Activated CD4-positive, CD25-positive, alpha-beta regulatory T cell treated with anti-CD3 and anti-CD28 coated beads, Interleukin-2, amount 50 U/mL, for 24 hours (primary cell): Measurements from ENCODE around the gene FANCC.

Experiments
- ATAC-seq, 2 donors: fragments of 150-1000 bp; cut with Tn5 transposase; one replicate each; pipeline ENCODE4 v1.10.0; 2021; ENCODE audit warnings: mild to moderate bottlenecking in 1 of 2, moderate library complexity in 1 of 2

The FANCC gene

DNA sequence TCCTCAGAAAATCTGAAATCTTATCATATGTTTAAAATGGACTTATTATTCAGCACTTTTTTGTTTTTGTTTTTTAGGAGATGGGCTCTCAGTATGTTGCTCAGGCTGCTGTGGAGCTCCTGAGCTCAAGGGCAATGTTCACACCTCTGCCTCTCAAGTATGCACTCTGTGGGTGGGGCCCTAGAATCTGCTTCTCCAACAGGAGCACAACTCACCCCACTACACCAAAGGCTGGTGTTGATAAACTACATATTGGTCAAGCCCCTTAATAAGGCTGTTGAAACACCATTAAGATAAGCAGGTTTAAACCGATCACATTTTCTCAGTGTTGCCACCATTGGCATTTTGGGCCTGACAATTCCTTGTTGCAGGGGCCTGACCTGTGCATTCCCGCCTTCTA is 131.6 kb downstream of the FANCC start:
- ATAC-seq = no peak

DNA sequence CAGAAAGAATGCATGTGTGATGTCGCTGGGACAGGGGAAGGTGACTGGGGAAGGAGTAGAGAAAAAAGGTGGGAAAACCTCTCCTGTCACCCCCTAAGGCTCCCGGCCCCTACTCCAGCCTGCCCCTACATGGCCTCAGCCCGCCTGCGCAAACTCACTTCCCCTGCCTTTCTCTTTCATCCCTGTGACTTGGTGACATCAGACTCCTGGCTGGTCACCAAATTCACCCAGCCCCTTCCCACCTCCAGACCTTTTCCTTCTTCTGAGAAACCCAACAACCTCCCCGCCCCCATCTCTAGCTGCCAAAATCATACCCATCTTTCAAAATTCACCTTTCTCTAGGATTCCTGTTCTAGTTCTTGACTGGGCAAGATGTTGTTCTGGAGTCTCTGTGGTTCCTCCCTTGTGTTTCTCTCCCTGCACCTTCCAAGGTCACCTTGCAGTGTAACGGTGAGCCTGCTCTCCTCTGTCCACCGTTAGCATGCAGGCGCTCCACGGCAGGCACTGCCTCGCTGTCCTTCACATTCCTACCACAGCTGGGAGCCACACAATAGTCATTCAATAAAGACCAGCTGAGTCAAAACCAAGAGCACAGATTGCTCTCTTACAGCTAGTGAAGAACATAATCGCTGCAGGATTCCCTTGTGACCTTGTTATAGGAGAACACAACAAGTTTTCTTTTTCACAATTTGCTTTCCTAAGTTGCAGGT is 134.5 kb downstream of the FANCC start:
- ATAC-seq = no peak

DNA sequence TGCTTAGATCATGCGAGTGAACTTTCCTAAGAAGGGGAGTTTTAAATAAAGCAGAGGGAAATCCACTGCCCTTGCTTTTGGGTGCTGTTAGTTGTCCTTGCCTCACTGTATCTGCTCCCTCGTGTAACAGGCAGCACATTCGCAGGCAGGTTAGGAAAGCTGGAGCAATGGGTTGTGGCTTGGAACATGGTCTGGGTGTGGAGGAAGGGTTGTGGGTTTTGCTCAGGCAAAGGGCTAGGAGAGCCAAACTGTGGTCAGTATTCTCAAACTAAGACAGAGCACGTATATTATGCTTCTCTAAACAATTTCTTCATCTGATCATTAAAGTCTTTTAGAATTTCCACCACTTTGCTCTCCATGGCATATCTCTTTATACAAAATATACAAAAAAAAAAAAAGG is 135.7 kb downstream of the FANCC start:
- no peak for ATAC-seq

DNA sequence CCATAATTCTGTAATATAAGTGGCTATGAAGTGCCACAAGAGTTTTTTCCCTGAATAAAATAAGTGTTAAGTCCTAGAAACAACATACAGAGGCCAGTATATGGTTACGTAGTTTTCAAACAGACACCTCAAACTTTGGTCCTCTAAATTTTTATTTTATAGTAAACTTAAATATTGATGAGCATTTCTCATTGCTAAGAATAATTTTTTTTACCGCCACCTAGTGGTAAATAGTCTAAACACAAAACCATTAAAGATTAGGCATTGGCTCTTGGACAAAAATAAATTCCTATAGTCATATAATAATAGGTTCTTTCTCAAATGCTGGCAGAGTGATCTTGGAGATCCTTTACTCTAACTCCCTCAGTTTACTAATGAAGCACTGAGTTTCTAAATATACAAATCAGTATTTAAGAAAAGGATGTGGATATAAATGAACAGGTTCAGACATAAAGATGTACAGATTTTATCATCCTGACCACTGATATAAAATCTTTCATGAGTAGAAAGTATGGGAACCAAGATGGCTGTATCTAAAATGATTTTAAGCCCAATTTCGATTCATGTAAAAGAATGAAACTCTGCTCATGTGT is 136.2 kb downstream of the FANCC start:
- no peak for ATAC-seq

DNA sequence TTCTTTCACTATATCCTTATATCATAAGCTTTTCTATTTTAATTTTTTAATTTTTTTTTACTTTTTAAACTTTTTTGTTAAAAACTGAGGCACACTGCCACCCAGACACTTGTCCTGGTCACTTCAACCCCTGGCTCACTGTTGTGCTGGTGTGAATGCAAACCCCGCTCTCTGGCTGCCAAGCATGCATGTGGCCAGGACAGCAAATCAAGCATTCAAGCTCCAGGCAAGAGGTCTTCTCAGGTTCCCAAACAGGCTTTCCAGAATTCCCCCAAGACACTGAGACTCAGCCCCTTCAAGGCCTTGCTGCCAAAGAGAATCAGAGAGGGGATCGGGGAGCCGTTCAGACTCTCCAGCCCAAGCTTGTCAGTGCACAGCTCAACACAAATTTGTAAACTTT is 139.9 kb downstream of the FANCC start:
- no peak for ATAC-seq

DNA sequence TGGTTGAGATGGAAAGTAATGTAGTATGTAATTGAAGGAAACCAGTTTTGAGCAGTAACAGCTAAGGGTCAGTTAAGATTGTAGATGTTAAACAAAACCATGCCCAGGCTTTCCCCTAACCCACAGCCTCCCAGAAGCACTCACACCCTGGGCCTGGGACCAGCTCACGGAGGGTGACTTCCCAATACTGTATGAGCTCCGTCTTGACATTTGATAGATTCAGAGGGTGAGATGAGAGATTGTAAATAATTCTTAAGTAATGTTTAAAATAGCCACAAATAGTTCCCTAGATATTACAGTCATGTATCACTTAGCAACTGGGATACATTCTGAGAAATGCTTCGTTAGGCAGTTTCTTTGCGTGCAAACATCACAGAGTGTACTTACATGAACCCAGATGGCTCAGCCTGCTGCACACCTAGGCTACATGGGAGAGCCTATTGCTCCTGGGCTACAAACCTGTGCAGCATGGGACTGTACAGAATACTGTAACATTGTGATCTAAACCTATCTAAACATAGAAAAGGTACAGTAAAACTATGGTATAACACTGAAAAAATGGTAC is 140.7 kb downstream of the FANCC start:
- no peak for ATAC-seq

DNA sequence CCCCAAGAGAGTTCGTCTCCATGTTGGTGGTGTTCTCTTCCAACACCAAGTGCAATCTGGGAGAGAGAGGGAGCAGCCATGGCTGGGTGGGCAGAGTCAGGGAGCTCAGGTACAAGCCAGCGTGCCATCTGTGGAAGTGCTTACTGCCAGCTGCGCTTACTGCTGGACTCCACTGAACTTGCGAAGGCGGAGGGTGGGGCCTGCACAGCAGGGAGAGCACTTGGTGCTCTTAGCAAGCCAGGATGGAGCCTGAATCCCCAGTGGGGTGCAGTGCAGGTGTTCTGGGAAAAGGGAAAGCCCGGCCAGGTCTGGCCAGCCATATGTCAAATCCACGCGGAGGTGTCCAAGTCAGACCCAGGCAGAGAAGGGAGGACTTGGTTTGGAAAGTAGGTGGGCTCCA is 142.0 kb downstream of the FANCC start:
- no peak for ATAC-seq

DNA sequence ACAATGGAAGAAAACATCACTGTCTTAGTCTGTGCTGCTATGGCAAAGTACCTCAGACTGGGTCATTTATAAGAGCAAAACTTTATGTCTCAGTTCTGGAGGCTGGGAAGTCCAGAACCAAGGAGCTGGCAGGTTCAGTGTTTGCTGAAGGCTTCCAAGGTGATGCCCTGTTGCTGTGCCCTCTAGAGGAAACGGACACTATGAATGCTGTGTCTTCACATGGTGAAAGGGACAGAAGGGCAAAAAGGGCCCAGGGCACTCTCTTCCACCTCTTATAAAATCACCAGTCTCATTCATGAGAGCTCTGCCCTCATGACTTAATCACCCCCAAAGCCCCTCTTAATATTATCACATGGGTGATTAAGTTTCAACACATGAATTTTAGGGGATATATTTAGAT is 143.5 kb downstream of the FANCC start:
- ATAC-seq = no peak

DNA sequence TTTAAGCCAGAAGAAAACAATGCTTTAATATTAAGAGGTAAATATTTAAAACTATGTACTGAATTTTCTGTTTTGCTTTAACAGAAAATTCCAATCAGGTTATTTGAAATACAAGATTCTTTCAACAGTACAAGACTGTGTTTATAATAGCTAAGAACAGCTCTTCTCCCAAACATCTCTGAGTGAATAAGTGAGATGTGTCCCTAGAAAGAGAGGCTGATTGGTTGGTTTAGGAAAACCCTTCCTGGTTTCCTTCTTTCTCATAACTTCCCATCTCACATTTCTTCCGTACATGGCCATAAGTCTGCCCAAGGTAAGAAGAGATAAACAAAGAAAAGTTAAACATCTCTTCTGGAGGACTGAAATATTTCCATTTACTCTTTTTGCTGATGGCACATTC is 145.9 kb downstream of the FANCC start:
- ATAC-seq = no peak

DNA sequence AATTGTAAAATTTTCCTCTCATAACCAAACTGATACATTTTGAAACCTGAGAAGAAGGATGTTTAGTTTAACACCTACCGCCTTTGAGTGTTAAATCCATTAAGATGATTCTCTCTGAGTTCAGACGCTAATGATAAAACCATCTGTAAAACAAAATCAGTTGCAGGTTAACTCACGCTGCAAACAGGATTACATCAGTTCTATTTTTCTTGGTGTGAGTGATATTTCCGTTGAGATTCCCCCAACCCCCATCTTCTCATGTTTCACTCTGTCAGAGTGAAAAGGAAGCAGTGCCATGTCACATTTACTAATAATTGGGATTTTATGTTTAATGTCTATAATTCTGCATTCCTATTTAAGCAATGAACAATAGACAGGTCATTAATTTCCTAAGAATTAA is 146.5 kb downstream of the FANCC start:
- ATAC-seq = peak; percentile 68 to 82

DNA sequence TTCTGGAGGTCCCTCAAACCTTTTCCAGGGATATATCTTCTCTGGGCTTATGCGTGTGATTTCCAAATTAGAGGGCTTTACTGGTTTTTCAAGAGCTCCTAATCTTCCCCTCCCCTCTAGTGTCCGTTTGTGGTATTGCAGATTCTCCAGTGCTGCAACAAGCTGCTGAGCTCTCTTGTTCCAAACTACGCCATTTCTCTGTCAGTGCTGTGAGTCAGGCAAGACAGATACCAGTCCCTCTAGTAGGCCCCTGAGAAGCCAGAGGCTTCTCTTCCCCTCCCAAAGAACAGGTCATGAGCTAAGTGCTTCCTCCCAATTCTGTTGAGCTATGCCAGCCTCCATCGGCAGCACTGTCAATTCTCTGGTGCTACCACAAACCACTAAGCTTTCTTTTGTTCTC is 149.5 kb downstream of the FANCC start:
- peak; percentile 48 to 66 for ATAC-seq

DNA sequence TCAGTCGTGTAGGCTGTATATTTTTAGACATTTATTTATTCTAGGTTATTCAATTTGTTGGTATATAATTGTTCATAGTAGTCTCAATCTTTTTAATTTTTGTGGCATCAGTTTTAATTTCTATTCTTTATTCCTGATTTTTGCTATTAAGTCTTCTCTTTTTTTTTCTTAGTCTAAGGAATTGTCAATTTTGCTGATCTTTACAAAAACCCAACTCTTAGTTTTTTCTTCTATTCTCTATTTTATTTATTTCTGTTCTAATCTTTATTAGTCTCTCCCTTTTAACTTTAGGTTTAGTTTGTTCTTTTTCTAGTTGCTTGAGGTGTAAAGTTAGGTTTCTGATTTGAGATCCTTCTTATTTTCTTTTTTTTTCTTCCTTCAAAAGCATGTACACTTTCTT is 152.5 kb downstream of the FANCC start:
- ATAC-seq = no peak

DNA sequence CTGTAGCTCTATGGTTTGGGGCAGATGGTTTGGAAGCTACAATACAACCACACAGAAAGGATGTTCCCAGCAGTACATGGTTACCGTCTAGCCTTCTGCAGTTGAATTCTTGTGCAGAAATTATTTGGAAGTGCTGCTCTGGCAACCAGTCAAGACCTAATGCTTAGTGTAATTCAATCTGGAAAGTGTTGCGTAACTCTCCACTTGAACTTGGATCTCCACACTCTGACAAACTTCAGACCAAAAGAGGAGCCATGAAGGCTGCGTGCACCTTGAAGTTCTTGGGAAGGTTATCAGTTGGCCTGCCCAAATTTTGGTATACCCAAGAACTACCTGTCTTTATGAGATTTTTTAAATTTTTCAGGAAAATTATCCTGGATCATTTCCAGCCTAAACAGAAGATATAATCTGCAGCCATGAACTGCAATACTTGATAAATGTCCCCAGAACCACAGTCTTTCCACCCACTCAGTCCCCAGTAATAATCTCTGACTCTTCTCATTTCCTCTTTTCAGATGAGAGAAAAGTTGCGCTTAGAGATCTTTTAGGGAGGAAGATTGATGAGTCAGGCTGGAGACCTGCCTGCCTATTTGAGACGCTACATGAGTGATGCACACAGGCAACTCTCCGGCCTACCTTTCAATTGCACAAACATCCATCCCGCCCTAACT is 159.9 kb downstream of the FANCC start:
- ATAC-seq = no peak

DNA sequence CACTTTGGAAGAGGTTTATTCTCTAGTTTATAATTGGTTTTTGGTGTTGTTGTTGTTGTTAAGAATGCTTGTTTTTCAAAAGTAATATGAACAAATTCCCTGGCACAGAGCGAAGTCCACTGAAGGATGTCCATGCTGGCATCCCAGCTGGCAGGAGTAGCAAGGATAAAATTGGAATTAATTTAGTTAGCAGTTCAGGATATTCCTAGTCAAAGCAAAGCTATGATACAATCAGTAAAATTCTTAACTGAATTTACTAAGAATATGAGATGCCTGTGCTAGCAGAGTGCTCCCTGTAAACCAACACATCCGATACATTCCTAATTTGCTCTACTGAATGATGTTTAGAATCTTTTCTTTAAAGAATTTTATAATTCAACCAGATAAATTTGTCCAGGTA is 161.4 kb downstream of the FANCC start:
- no peak for ATAC-seq

DNA sequence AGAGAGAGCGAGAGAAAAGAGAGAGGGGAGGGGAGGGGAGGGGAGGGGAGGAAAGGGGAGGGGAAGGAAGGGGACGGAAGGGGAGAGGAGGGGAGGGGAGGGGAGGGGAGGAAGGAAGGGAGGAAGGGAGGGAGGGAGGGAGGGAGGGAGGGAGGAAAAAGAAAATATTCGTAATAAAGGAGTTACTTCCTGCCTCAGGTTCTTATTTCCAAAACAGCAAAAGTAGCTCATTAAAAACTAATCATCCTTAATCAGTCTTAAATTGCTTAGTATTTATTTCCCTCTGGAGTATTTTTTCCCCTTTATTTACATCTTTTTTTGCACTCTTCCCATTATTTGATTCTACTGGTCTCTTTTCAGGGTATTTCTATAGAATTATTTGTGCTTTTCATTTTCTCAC is 162.3 kb downstream of the FANCC start:
- ATAC-seq = no peak

DNA sequence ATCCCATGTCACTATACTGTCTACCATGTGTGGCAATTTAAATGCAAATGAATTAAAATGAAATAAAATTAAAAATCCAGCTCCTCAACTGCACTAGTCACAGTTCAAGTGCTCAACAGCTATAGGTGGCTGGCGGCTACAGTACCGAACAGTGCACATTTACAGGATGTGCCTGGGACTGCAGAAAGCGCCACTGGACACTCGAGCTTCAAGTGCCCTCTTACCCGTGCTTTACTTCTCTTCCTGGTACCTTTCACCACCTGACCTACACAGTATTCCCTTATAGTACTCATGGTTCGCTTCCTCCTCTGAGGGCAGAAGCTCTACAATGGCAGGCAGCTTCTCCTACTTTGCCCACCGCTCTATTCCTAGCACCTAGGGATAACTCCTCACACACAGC is 166.6 kb downstream of the FANCC start:
- ATAC-seq = no peak

DNA sequence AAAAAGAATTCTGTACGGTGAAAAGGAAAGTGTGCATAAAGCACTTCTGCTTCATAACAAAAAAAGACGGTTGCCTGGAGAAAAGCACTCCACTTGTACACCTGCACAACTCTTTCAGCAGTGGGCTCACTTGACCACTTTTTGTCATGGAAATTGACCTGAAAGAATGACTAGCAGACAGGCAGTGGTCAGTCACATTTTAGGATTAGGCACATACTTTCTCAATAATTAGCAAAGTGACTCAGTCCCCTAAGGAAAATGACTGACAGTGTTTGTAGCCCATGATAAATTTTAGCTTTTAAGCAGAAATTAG is 169.3 kb downstream of the FANCC start:
- ATAC-seq = no peak

DNA sequence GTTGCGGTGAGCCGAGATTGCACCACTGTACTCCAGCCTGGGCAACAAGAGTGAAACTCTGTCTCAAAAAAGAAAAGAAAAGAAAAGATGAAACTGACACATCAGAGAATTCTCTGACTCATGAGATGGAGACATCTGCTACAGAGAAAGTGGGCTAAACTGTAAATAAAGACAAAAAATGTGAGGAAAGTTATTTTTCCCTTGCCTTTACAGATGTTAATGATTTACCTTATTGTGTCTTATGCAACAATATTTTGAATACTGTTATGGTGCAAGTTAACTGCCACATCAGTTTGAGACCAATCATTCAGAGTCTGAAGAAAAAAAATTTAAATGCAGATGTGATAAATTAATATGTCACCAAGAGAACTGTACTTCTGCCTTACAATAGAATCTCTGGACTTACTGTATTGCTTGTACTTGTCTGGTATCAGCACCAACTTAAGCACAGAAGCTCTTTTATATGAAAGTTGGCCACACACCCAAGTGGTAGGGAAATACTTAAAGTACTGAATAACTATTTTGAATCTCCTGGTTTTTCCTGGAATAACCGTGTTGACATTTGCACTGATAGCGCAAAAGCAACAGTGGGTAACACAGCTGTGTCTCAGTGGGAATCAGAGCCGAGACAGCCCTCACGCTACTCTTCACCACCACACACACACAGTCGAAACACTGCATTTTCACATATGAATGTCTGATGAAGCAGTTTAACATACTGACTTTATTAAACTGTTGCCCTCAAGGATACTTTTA is 169.9 kb downstream of the FANCC start:
- no peak for ATAC-seq

DNA sequence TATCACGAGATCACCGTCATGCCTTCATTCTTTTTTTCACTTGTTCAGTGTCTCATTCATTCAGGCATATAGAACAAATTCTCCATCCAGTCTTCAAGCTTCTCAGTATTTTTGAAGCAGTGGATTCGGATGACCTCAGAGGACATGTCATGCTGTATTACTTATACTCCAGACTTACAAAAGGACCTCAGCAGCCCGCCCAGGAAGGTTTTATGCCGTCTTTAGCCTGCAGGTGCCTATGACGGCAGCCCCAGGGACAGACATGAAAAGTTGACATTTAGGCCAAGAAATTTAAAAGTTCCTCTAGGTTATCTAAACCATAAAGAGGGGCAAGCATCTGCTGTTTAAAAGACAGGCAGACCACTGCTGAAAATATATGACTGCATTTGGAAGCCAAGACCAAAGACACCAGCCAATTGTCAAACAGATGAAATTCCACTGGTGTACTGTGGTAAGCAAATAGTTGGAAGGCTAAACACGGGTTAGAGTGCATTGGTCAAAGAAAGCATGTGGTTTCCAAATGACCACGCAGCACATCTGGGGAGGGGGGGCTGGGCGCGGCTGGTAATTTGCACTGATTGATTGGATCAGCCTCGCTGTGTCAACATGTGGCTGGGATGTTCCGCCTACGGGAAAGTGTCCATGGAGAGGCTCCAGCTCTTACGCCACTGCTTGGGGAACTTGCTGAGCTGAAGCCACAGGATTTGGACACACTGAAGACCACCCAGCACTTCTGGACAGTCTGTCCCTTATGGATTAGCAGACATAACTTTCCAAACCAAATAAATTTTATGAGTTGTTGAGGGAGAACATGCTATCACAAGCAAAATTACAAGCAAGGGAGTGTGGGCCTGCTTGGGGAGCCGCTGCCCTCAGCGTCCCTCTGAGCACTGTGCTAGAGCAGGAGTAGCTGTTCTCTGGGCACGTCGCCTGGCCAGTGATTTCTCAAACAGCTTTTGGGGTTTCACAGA is 173.6 kb downstream of the FANCC start:
- ATAC-seq = no peak

DNA sequence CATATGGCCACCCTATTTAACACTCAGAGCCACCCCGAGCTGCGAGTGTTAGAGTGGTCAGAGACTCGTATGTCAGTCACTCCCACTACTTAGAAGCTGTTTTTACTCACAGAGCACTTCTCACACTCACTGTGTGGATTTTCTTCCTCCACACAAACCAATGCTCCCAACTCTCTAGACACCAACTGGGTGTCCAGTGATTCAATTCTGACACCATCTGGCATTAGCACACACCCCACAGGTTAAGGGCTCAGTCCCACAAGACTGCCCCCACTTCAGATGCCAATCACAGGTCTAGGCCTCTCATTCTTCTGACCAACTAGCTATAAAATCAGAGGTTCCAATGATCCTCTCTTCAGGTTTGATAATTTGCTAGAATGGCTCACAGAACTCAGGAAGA is 174.8 kb downstream of the FANCC start:
- no peak for ATAC-seq

DNA sequence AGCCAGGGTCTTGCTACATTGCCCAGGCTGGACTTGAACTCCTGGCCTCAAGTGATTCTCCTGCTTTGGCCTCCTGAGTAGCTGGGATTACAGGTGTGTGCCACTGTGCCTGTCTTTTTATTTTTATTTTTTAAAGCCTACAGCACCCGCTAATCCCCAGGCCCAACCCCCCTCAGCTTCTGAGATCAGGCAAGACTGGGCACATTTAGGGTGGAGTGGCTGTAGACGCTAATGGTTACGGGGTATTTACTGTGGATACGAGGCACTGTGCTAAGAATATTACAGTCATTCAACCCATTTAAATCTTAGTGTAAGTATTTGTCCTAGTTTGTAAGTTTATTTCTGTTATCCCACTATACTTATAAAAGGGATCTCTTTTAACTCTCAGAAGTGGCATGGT is 175.2 kb downstream of the FANCC start:
- no peak for ATAC-seq

DNA sequence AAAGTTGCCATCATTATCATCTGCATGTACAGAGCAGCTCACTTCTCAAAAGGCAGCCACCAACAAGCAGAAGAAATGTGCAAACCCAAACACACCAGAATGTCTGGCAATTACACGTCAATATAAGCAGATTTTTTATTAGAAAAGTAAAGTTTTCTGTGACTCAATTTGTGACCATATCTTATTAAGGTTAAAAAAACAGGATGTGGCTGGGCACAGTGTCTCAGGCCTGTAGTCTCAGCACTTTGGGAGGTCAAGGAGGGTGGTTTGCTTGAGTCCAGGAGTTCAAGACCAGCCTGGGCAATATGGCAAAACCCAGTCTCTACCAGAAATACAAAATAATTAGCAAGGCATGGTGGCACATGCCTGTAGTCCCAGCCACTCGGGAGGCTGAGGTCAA is 176.7 kb downstream of the FANCC start:
- no peak for ATAC-seq
